Measurements from ENCODE around the gene ATXN7L1. TPM values are rescaled to one million over a fixed set of nuclear protein-coding genes. Genes with fewer than 3 reads are reported as not detected.

Gene ATXN7L1
- total RNA-seq, 1 donor from 2014 or later: 16.2 TPM

- Histone ChIP-seq H3K4me3 (no peak overlapping the region), H3K27me3 (no peaks in the 10 kb centered on the region), H3K9me3 (no peaks in the 10 kb centered on the region), H3K27ac (no peak overlapping the region), H3K4me1 (peaks cover 15% of the 10 kb centered on the region), H3K36me3 (no peaks in the 10 kb centered on the region)
- intact Hi-C loops (cut with DNase I): no loop called here
- TF ChIP-seq POLR2AphosphoS5 (IDR thresholded peaks at IDR 0.05; ENCODE audit: insufficient read depth in 1 of 2, low read depth in 1 of 2) (no peak), CTCF (IDR thresholded peaks at IDR 0.05) (no peak), POLR2A (IDR thresholded peaks at IDR 0.05) (no peak)
- no peak for DNase-seq (ENCODE audit: extremely low spot score in 2 of 2)
Measured at GRCh38 chr7:105585850-105586500, 290.4 kb downstream of the ATXN7L1 start.

- Histone ChIP-seq H3K27ac (no peak overlapping the region), H3K36me3 (no peaks in the 10 kb centered on the region), H3K9me3 (no peaks in the 10 kb centered on the region), H3K27me3 (no peaks in the 10 kb centered on the region), H3K4me1 (peaks cover 12% of the 10 kb centered on the region), H3K4me3 (no peak overlapping the region)
- DNase-seq (ENCODE audit: extremely low spot score in 2 of 2): no peak
- intact Hi-C loops (cut with DNase I): no loop called here
- TF ChIP-seq CTCF (IDR thresholded peaks at IDR 0.05) (no peak), POLR2A (IDR thresholded peaks at IDR 0.05) (no peak), POLR2AphosphoS5 (IDR thresholded peaks at IDR 0.05; ENCODE audit: insufficient read depth in 1 of 2, low read depth in 1 of 2) (no peak)
Measured at GRCh38 chr7:105584165-105584564, 292.2 kb downstream of the ATXN7L1 start.

GRCh38 chr7:105583061-105583460 lies 293.3 kb downstream of the ATXN7L1 start:
- no peaks in the 10 kb centered on the region for H3K36me3 ChIP-seq
- H3K27me3 ChIP-seq: no peaks in the 10 kb centered on the region
- peaks cover 7% of the 10 kb centered on the region for H3K4me1 ChIP-seq
- no peak for DNase-seq (ENCODE audit: extremely low spot score in 2 of 2)
- no peak overlapping the region for H3K4me3 ChIP-seq
- TF ChIP-seq CTCF (IDR thresholded peaks at IDR 0.05) (no peak), POLR2AphosphoS5 (IDR thresholded peaks at IDR 0.05; ENCODE audit: insufficient read depth in 1 of 2, low read depth in 1 of 2) (no peak), POLR2A (IDR thresholded peaks at IDR 0.05) (no peak)
- H3K9me3 ChIP-seq: no peaks in the 10 kb centered on the region
- no peak overlapping the region for H3K27ac ChIP-seq
- intact Hi-C loops (cut with DNase I): no loop called here

- peak within 1 kb of the TSS in 1 of 2 donors; percentile 23 for H3K4me3 ChIP-seq
Measured at GRCh38 chr7:105581066-105581811, 295.2 kb downstream of the ATXN7L1 start, which contains the start of gene EFCAB10. Gene EFCAB10, minus strand, starts transcription at chr7:105581493. Its CDS starts 30 bp downstream, at chr7:105581463.

More at GRCh38 chr7:105581066-105581811, 295.2 kb downstream of the ATXN7L1 start, which contains the start of gene EFCAB10:
- no peaks in the 10 kb centered on the region for H3K27me3 ChIP-seq
- peaks cover 7% of the 10 kb centered on the region for H3K4me1 ChIP-seq
- intact Hi-C loops (cut with DNase I): no loop called here
- H3K9me3 ChIP-seq: no peaks in the 10 kb centered on the region
- TF ChIP-seq CTCF (IDR thresholded peaks at IDR 0.05) (no peak), POLR2AphosphoS5 (IDR thresholded peaks at IDR 0.05; ENCODE audit: insufficient read depth in 1 of 2, low read depth in 1 of 2) (no peak), POLR2A (IDR thresholded peaks at IDR 0.05) (no peak)
- no peaks in the 10 kb centered on the region for H3K36me3 ChIP-seq
- DNase-seq (ENCODE audit: extremely low spot score in 2 of 2): peak in 1 of 2 donors; percentile 77
- no peak within 1 kb of the TSS for H3K27ac ChIP-seq
